Tibial artery (tissue), 4 donors: ENCODE data around the gene PPP2R2C.

Experiments
- DNase-seq, 2 donors: peaks; one replicate each; pipeline ENCODE4 v3.0.0-alpha.2; 2019
- H3K27ac ChIP-seq, 2 donors: fragments of 200-600 bp; sonication (generic) in 1 of 2; 1 replicate in 1 of 2; 2 replicates in 1 of 2; pipeline ENCODE4 v1.5.1; 2018 to 2019; ENCODE audit warnings: mild to moderate bottlenecking in 1 of 2
- H3K27me3 ChIP-seq, 2 donors: fragments of 200-600 bp; sonication (generic) in 1 of 2; one replicate each; pipeline versions ENCODE4 v1.5.1 to v1.6.0; 2016 to 2019
- H3K36me3 ChIP-seq, 3 donors: fragments of 200-600 bp; sonication (generic) in 2 of 3; one replicate each; pipeline ENCODE4 v1.5.1; 2016 to 2019; ENCODE audit warnings: mild to moderate bottlenecking in 2 of 3
- H3K4me1 ChIP-seq, 4 donors: fragments of 200-600 bp; sonication (generic) in 2 of 4; 1 replicate in 3 of 4; 2 replicates in 1 of 4; pipeline ENCODE4 v1.5.1; 2016 to 2019
- H3K4me3 ChIP-seq, 2 donors: fragments of 200-600 bp; sonication (generic) in 1 of 2; 1 replicate in 1 of 2; 2 replicates in 1 of 2; pipeline ENCODE4 v1.5.1; 2018 to 2019; ENCODE audit warnings: mild to moderate bottlenecking in 2 of 2
- H3K9me3 ChIP-seq, 3 donors: fragments of 200-600 bp; sonication (generic) in 1 of 3; one replicate each; pipeline ENCODE4 v1.5.1; 2016 to 2019
- CTCF ChIP-seq, 2 experiments: fragments of 200-600 bp in 1 of 2; fragments of 450-650 bp in 1 of 2; IDR thresholded peaks; one replicate each; pipeline ENCODE4 v1.5.1; 2017 to 2019; ENCODE audit warnings: antibody characterized with exemption in 2 of 2, mild to moderate bottlenecking in 1 of 2, moderate library complexity in 1 of 2
- intact Hi-C: fragments of 100-400 bp; cut with DNase I; formaldehyde crosslinking; loops from one replicate; pipeline ENCODE4 v1.15.0; 2023; ENCODE audit warnings: low total_unique reads

The PPP2R2C gene

GRCh38 chr4:6351246-6352000 is 121.0 kb downstream of the PPP2R2C start:
- H3K27ac ChIP-seq = no peak overlapping the region
- H3K36me3 ChIP-seq = no peaks in the 10 kb centered on the region
- intact Hi-C loops = no loop called here
- no peaks in the 10 kb centered on the region for H3K9me3 ChIP-seq
- H3K4me3 ChIP-seq = no peak overlapping the region
- peaks cover 0 to 62% of the 10 kb centered on the region in 2 donors for H3K27me3 ChIP-seq
- no peak for TF ChIP-seq CTCF (IDR thresholded peaks at IDR 0.05)
- no peaks in the 10 kb centered on the region for H3K4me1 ChIP-seq
- no peak for DNase-seq

GRCh38 chr4:6350646-6351045 is 121.8 kb downstream of the PPP2R2C start:
- peaks cover 0 to 65% of the 10 kb centered on the region in 2 donors for H3K27me3 ChIP-seq
- H3K9me3 ChIP-seq = peaks cover 0 to 4% (median 0%) of the 10 kb centered on the region in 3 donors
- DNase-seq = no peak
- no peak overlapping the region for H3K4me3 ChIP-seq
- no peaks in the 10 kb centered on the region for H3K36me3 ChIP-seq
- TF ChIP-seq CTCF (IDR thresholded peaks at IDR 0.05) = no peak
- intact Hi-C loops = no loop called here
- no peak overlapping the region for H3K27ac ChIP-seq
- no peaks in the 10 kb centered on the region for H3K4me1 ChIP-seq

GRCh38 chr4:6349896-6350603 is 122.4 kb downstream of the PPP2R2C start:
- H3K4me1 ChIP-seq = no peaks in the 10 kb centered on the region
- H3K27ac ChIP-seq = no peak overlapping the region
- intact Hi-C loops = no loop called here
- H3K9me3 ChIP-seq = peaks cover 0 to 8% (median 0%) of the 10 kb centered on the region in 3 donors
- peaks cover 0 to 69% of the 10 kb centered on the region in 2 donors for H3K27me3 ChIP-seq
- no peak for TF ChIP-seq CTCF (IDR thresholded peaks at IDR 0.05)
- no peaks in the 10 kb centered on the region for H3K36me3 ChIP-seq
- DNase-seq = no peak
- no peak overlapping the region for H3K4me3 ChIP-seq

- H3K27me3 ChIP-seq = peaks cover 0 to 68% of the 10 kb centered on the region in 2 donors
- no peaks in the 10 kb centered on the region for H3K36me3 ChIP-seq
- H3K4me1 ChIP-seq = no peaks in the 10 kb centered on the region
- no peak for TF ChIP-seq CTCF (IDR thresholded peaks at IDR 0.05)
- no peak overlapping the region for H3K27ac ChIP-seq
- no peak overlapping the region for H3K4me3 ChIP-seq
- peaks cover 0 to 8% (median 0%) of the 10 kb centered on the region in 3 donors for H3K9me3 ChIP-seq
- no peak for DNase-seq
- intact Hi-C loops = no loop called here
These were observed 124.0 kb downstream of the PPP2R2C start for GRCh38 chr4:6348408-6348807.

- intact Hi-C loops = no loop called here
- TF ChIP-seq CTCF (IDR thresholded peaks at IDR 0.05) = no peak
- no peak overlapping the region for H3K4me3 ChIP-seq
- H3K27me3 ChIP-seq = peaks cover 0 to 64% of the 10 kb centered on the region in 2 donors
- H3K36me3 ChIP-seq = no peaks in the 10 kb centered on the region
- peaks cover 0 to 8% (median 0%) of the 10 kb centered on the region in 3 donors for H3K9me3 ChIP-seq
- no peak overlapping the region for H3K27ac ChIP-seq
- no peaks in the 10 kb centered on the region for H3K4me1 ChIP-seq
- no peak for DNase-seq
These were observed 124.8 kb downstream of the PPP2R2C start for GRCh38 chr4:6347511-6348045.
